ENCODE data around the gene LANCL2. TPM values are rescaled to one million over a fixed set of nuclear protein-coding genes. Genes with fewer than 3 reads are reported as not detected.

LANCL2 gene
- total and polyA plus RNA-seq, 2 experiments from 2014 or later: 7.3 to 10.7 TPM

GRCh38 chr7:55481155-55481554 lies 116.0 kb downstream of the LANCL2 start (continued):
- TF ChIP-seq CTCF (conservative IDR thresholded peaks at IDR 0.05; ENCODE audit: low read depth in 2 of 2) (no peak), EZH2phosphoT487 (IDR thresholded peaks at IDR 0.05; ENCODE audit: unreplicated experiment) (no peak), STAT1 (IDR thresholded peaks at IDR 0.05; ENCODE audit: unreplicated experiment) (no peak), ZNF331 (CRISPR knock-in tag; IDR thresholded peaks at IDR 0.05; ENCODE audit: low read depth) (no peak), JUNB (IDR thresholded peaks at IDR 0.05; ENCODE audit: unreplicated experiment) (no peak), POLR2AphosphoS5 (IDR thresholded peaks at IDR 0.05; ENCODE audit: low read depth) (no peak)

GRCh38 chr7:55483046-55483445 lies 117.9 kb downstream of the LANCL2 start:
- Histone ChIP-seq H3K4me1 (ENCODE audit: insufficient read depth) (peaks cover 2% of the 10 kb centered on the region; the same call in 1 of the 2 replicates), H3K4me2 (no peak overlapping the region), H3K9me2 (ENCODE audit: insufficient read depth) (no peaks in the 10 kb centered on the region), H3K27me3 (ENCODE audit: insufficient read depth) (no peaks in the 10 kb centered on the region), H3K27ac (ENCODE audit: low read depth) (no peak overlapping the region; the same call in 1 of the 2 replicates), H3F3A (replicated peaks; ENCODE audit: low read depth) (no peaks in the 10 kb centered on the region), H3K79me2 (replicated peaks; ENCODE audit: insufficient read depth) (no peaks in the 10 kb centered on the region), H3K36me3 (ENCODE audit: insufficient read depth) (no peaks in the 10 kb centered on the region), H4K20me1 (replicated peaks; ENCODE audit: insufficient read depth) (peaks cover 11% of the 10 kb centered on the region), H3K4me3 (no peak overlapping the region), H2AFZ (no peak overlapping the region)
- Mint-ChIP-seq H3K9me3 (no peaks in the 10 kb centered on the region), H3K4me3 (no peak overlapping the region), H3K27ac (no peak overlapping the region; the same call in 1 of the 2 replicates), H3K36me3 (ENCODE audit: low read depth) (peaks cover 6% of the 10 kb centered on the region; the same call in 1 of the 3 replicates), H3K4me1 (peaks cover 21% of the 10 kb centered on the region), H3K27me3 (ENCODE audit: insufficient read depth, low read depth, poor library complexity) (peaks cover 3% of the 10 kb centered on the region)
- DNase-seq (ENCODE audit: low spot score): no peak
- TF ChIP-seq CREB1 (CRISPR knock-in tag; IDR thresholded peaks at IDR 0.05; ENCODE audit: low read depth) (no peak), EZH2phosphoT487 (IDR thresholded peaks at IDR 0.05; ENCODE audit: unreplicated experiment) (no peak), CTCF (conservative IDR thresholded peaks at IDR 0.05; ENCODE audit: low read depth in 2 of 2) (no peak), NANOG (IDR thresholded peaks at IDR 0.05; ENCODE audit: borderline replicate concordance) (no peak), ETS1 (IDR thresholded peaks at IDR 0.05) (no peak)
- ATAC-seq: no peak; the same call in 2 of the 3 replicates

Other genes starting within 250 kb of the LANCL2 start
- gene VOPP1, start 207.2 kb downstream of the LANCL2 start, total RNA-seq (2014; rRNA removed; shearing (Covaris generic)): 71.0 and 73.7 TPM in 2 replicates
- gene VOPP1, start 207.2 kb downstream of the LANCL2 start, polyA plus RNA-seq (2016; fragmentation: Nextera tagmentation; extraction: Ambion mirVana): 26.2 and 28.2 TPM in 2 replicates

Measured in GM23338 (cell line).